ENCODE results near the gene PIGP. TPM values are rescaled to one million over a fixed set of nuclear protein-coding genes. Genes with fewer than 3 reads are reported as not detected.
"Not testable (repeated sequence)": the region's sequence is repeated elsewhere in the genome, so short reads cannot be mapped to it uniquely, and the experiment has no call there.

Gene PIGP
- total RNA-seq, 1 donor from 2014 or later = 21.2 TPM

GRCh38 chr21:37106998-37107397 lies 34.1 kb upstream of the PIGP start:
- H3K9ac ChIP-seq (ENCODE audit: low read length) = no peak overlapping the region
- no peak for FAIRE-seq
- H3K79me2 ChIP-seq (ENCODE audit: insufficient read depth, low read length) = peaks cover 56% of the 10 kb centered on the region
- TF ChIP-seq EZH2 (IDR thresholded peaks at IDR 0.05; ENCODE audit: insufficient read depth, low read length) = no peak
- TF ChIP-seq CTCF (IDR thresholded peaks at IDR 0.05; ENCODE audit: insufficient read depth, low read depth, low read length) = no peak
- H3K36me3 Mint-ChIP-seq (ENCODE audit: low read depth, unreplicated experiment) = peaks cover 48% of the 10 kb centered on the region
- no peak overlapping the region for H3K4me3 ChIP-seq (ENCODE audit: insufficient read depth, low read depth, low read length)
- no peak overlapping the region for H3K27ac ChIP-seq (ENCODE audit: low read depth, low read length)
- H3K4me2 ChIP-seq (ENCODE audit: low read length) = no peak overlapping the region
- no peak overlapping the region for H3K27ac Mint-ChIP-seq (ENCODE audit: unreplicated experiment)
- peaks cover 31% of the 10 kb centered on the region for H3K4me1 Mint-ChIP-seq (ENCODE audit: low read depth, unreplicated experiment)
- no peaks in the 10 kb centered on the region for H3K4me1 ChIP-seq (ENCODE audit: insufficient read depth, low read length)
- peaks cover 47% of the 10 kb centered on the region for H4K20me1 ChIP-seq (ENCODE audit: insufficient read depth, low read length)
- no peaks in the 10 kb centered on the region for H3K9me3 ChIP-seq (ENCODE audit: insufficient read depth, low read depth, low read length)
- H3K27me3 Mint-ChIP-seq (ENCODE audit: low read depth, unreplicated experiment) = no peaks in the 10 kb centered on the region
- H2AFZ ChIP-seq (ENCODE audit: low read depth, low read length) = no peak overlapping the region
- no peaks in the 10 kb centered on the region for H3K27me3 ChIP-seq (ENCODE audit: insufficient read depth, low read length)
- H3K36me3 ChIP-seq (ENCODE audit: insufficient read depth, low read length) = peaks cover 8% of the 10 kb centered on the region
- DNase-seq (ENCODE audit: low read depth) = no peak
- H3K4me3 Mint-ChIP-seq (ENCODE audit: unreplicated experiment) = no peak overlapping the region
- peaks cover 15% of the 10 kb centered on the region for H3K9me3 Mint-ChIP-seq (ENCODE audit: unreplicated experiment)

GRCh38 chr21:37102746-37103145 lies 29.9 kb upstream of the PIGP start:
- H3K27ac ChIP-seq (ENCODE audit: low read depth, low read length); H3K9me3 ChIP-seq (ENCODE audit: insufficient read depth, low read depth, low read length); H3K9me3 Mint-ChIP-seq (ENCODE audit: unreplicated experiment); H3K4me3 Mint-ChIP-seq (ENCODE audit: unreplicated experiment); H2AFZ ChIP-seq (ENCODE audit: low read depth, low read length); H3K4me2 ChIP-seq (ENCODE audit: low read length); H3K4me3 ChIP-seq (ENCODE audit: insufficient read depth, low read depth, low read length); DNase-seq (ENCODE audit: low read depth); H3K27me3 Mint-ChIP-seq (ENCODE audit: low read depth, unreplicated experiment); FAIRE-seq; H3K27me3 ChIP-seq (ENCODE audit: insufficient read depth, low read length); H3K9ac ChIP-seq (ENCODE audit: low read length); H3K4me1 ChIP-seq (ENCODE audit: insufficient read depth, low read length): not testable (repeated sequence)
- Mint-ChIP-seq H3K36me3 (ENCODE audit: low read depth, unreplicated experiment) (peaks cover 32% of the 10 kb centered on the region), H3K27ac (ENCODE audit: unreplicated experiment) (peak overlapping the region; percentile 60), H3K4me1 (ENCODE audit: low read depth, unreplicated experiment) (peaks cover 42% of the 10 kb centered on the region)
- Histone ChIP-seq H4K20me1 (ENCODE audit: insufficient read depth, low read length) (peaks cover 56% of the 10 kb centered on the region), H3K36me3 (ENCODE audit: insufficient read depth, low read length) (peaks cover 25% of the 10 kb centered on the region), H3K79me2 (ENCODE audit: insufficient read depth, low read length) (peaks cover 56% of the 10 kb centered on the region)

GRCh38 chr21:37101384-37101783 lies 28.5 kb upstream of the PIGP start:
- Histone ChIP-seq H3K27me3 (ENCODE audit: insufficient read depth, low read length) (no peaks in the 10 kb centered on the region), H3K79me2 (ENCODE audit: insufficient read depth, low read length) (peaks cover 43% of the 10 kb centered on the region), H3K27ac (ENCODE audit: low read depth, low read length) (no peak overlapping the region), H4K20me1 (ENCODE audit: insufficient read depth, low read length) (peaks cover 54% of the 10 kb centered on the region), H3K4me2 (ENCODE audit: low read length) (no peak overlapping the region), H3K4me3 (ENCODE audit: insufficient read depth, low read depth, low read length) (no peak overlapping the region), H3K9ac (ENCODE audit: low read length) (no peak overlapping the region), H3K4me1 (ENCODE audit: insufficient read depth, low read length) (no peaks in the 10 kb centered on the region), H2AFZ (ENCODE audit: low read depth, low read length) (no peak overlapping the region), H3K36me3 (ENCODE audit: insufficient read depth, low read length) (peaks cover 30% of the 10 kb centered on the region), H3K9me3 (ENCODE audit: insufficient read depth, low read depth, low read length) (no peaks in the 10 kb centered on the region)
- Mint-ChIP-seq H3K36me3 (ENCODE audit: low read depth, unreplicated experiment) (peaks cover 35% of the 10 kb centered on the region), H3K9me3 (ENCODE audit: unreplicated experiment) (peaks cover 3% of the 10 kb centered on the region), H3K27me3 (ENCODE audit: low read depth, unreplicated experiment) (no peaks in the 10 kb centered on the region), H3K27ac (ENCODE audit: unreplicated experiment) (peak overlapping the region; percentile 62), H3K4me1 (ENCODE audit: low read depth, unreplicated experiment) (peaks cover 40% of the 10 kb centered on the region), H3K4me3 (ENCODE audit: unreplicated experiment) (no peak overlapping the region)
- DNase-seq (ENCODE audit: low read depth) = no peak
- peak; percentile 39 for FAIRE-seq
- TF ChIP-seq CTCF (IDR thresholded peaks at IDR 0.05; ENCODE audit: insufficient read depth, low read depth, low read length) (no peak), EZH2 (IDR thresholded peaks at IDR 0.05; ENCODE audit: insufficient read depth, low read length) (no peak)
